ENCODE results near the gene ELF3.

Gene ELF3

DNA sequence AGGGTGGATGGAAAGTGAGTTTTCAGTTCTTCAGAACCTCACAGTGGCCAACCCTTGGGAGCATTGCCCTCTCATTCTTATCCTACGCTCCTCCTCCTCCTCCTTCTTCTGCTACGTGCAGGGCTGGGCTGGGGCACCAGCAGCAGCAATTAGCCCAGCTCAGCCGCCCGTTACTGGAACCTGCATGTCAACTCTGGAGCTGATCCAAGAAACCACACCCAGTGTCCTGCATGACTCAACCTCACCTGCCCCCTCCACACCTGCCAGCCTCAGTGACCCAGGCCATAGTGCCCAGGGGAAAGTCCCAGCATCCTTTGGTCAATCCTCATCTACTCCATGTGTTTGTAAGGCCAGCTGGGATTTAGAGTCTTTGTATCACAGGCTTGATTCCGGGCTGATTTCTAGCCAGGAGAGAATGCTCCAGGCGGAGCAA lies 12.6 kb downstream of the ELF3 start:
- no peak for DNase-seq (ENCODE audit: low read depth, low spot score)
- TF ChIP-seq, protein P1, sequence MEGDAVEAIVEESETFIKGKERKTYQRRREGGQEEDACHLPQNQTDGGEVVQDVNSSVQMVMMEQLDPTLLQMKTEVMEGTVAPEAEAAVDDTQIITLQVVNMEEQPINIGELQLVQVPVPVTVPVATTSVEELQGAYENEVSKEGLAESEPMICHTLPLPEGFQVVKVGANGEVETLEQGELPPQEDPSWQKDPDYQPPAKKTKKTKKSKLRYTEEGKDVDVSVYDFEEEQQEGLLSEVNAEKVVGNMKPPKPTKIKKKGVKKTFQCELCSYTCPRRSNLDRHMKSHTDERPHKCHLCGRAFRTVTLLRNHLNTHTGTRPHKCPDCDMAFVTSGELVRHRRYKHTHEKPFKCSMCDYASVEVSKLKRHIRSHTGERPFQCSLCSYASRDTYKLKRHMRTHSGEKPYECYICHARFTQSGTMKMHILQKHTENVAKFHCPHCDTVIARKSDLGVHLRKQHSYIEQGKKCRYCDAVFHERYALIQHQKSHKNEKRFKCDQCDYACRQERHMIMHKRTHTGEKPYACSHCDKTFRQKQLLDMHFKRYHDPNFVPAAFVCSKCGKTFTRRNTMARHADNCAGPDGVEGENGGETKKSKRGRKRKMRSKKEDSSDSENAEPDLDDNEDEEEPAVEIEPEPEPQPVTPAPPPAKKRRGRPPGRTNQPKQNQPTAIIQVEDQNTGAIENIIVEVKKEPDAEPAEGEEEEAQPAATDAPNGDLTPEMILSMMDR (IDR thresholded peaks at IDR 0.05; ENCODE audit: insufficient read depth, low read length, missing control alignments) = no peak
- H3K4me3 ChIP-seq (ENCODE audit: low read depth, low read length) = no peak overlapping the region
- ChIA-PET POLR2A (no interaction called here), CTCF (interaction anchor here (0.9 to 3.4 kb wide), 7 partner anchors 11 to 126 kb away, joined by 3 to 14 read pairs (median 4); no protein-coding TSS in a partner anchor)

DNA sequence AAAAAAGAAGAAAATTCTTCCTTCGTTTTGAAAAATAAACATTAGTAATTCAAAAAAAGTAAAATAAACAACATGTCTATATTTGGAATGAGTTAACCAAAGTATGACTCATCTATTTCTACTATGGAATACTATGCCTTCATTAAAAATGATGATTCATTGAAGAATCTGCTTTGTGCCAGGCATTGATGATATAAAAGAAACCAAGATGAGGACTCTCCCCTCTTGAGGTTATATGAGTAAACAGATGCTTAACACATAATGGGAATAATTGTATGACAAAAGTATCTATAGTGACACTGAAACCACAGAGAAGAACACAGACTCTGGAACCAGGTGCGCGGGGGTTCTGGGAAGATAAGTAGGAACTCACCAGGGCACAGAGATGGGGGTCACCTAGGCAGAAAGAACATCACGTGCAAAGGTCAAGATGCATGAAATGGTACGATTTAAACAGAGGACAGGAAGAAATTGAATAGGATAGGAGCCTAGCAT lies 18.8 kb downstream of the ELF3 start:
- POLR2A ChIA-PET = no interaction called here
- peak; percentile 63 for DNase-seq (ENCODE audit: low read depth, low spot score)
- H3K4me3 ChIP-seq (ENCODE audit: low read depth, low read length) = no peak overlapping the region
- CTCF ChIA-PET = interaction anchor here (1.3 to 1.5 kb wide), 2 partner anchors 29 to 90 kb away, joined by 4 to 6 read pairs; no protein-coding TSS in a partner anchor
- TF ChIP-seq, protein P1 (IDR thresholded peaks at IDR 0.05; ENCODE audit: insufficient read depth, low read length, missing control alignments) = no peak

DNA sequence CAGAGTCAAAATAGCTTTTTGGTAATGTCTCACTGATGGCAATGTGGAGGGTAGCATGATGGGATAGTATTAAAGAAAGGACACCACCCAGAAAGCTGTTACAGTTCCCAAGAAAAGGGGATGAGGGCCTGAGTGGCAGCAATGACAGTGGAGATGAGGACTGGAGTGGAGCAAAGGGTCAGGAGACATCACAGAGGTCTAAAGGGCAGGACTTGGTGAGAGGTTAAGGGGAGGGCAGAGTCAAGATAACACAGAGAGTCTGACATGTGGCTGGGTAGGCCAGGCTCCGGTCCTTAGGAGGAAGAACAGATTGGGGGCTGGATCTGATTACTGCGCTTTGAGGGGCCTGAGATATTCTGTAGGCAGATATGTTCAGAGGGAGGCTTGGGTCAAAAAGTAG lies 19.3 kb downstream of the ELF3 start:
- TF ChIP-seq, protein P1 (IDR thresholded peaks at IDR 0.05; ENCODE audit: insufficient read depth, low read length, missing control alignments) = no peak
- no peak for DNase-seq (ENCODE audit: low read depth, low spot score)
- CTCF ChIA-PET = no interaction called here
- no peak overlapping the region for H3K4me3 ChIP-seq (ENCODE audit: low read depth, low read length)
- POLR2A ChIA-PET = no interaction called here

DNA sequence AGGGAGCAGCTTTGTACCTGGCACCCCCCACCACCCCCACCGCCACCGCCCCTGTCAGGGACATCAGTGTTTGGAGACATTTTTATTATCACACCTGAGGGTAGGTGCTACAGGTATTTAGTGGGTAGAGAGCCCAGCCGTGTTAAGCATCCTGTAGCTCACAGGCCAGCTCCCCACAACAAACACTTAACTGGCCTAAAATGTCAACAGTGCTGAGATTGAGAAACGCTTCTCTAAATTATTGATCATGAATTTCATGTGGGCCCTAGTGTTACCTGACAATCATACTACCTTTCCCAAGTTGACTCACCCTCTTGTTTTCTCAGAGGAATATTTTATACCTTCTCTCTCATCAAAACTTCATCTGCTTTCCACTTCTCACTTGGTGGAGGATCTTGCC lies 21.4 kb downstream of the ELF3 start:
- no peak for DNase-seq (ENCODE audit: low read depth, low spot score)
- ChIA-PET POLR2A (no interaction called here), CTCF (interaction anchor here (1.9 kb wide), 1 partner anchor 22 kb away, joined by 6 read pairs; the partner anchor contains the start of gene ELF3)
- TF ChIP-seq, protein P1 (IDR thresholded peaks at IDR 0.05; ENCODE audit: insufficient read depth, low read length, missing control alignments) = no peak
- no peak overlapping the region for H3K4me3 ChIP-seq (ENCODE audit: low read depth, low read length)

DNA sequence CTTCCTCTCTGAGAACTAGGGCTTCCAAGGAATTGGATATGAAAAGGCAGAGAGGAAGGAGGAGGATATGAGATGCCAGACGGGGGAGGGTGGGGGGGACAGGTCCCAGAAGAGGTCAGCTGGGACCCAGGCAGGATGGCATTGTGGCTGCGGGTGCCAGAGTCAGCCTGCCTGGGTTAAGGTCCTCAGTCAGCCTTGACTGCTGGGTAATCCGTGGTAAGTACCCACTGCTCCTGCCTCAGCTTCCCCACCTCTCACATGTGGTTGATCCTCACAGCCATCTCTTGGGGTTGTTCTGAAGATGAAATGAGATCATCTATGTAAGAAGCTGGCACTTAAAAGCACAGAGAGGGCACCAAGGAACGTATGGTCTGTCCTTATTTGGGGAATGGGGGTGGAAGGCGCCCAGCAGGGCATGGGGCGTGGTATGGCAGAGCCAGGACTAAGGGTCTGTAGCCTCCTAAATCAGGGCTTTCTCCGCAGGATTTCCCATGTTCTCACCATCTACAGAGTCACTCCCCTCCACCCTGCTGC lies 23.8 kb downstream of the ELF3 start:
- ChIA-PET POLR2A (interaction anchor here (0.5 to 1.1 kb wide), 3 partner anchors 17 to 46 kb away, joined by 3 to 6 read pairs (median 3); no protein-coding TSS in a partner anchor), CTCF (interaction anchor here (0.7 to 1.4 kb wide), 6 partner anchors 20 to 151 kb away, joined by 3 to 4 read pairs (median 3); no protein-coding TSS in a partner anchor)
- TF ChIP-seq, protein P1 (IDR thresholded peaks at IDR 0.05; ENCODE audit: insufficient read depth, low read length, missing control alignments) = no peak
- H3K4me3 ChIP-seq (ENCODE audit: low read depth, low read length) = no peak overlapping the region; the same call in 1 of the 2 replicates
- no peak for DNase-seq (ENCODE audit: low read depth, low spot score)

DNA sequence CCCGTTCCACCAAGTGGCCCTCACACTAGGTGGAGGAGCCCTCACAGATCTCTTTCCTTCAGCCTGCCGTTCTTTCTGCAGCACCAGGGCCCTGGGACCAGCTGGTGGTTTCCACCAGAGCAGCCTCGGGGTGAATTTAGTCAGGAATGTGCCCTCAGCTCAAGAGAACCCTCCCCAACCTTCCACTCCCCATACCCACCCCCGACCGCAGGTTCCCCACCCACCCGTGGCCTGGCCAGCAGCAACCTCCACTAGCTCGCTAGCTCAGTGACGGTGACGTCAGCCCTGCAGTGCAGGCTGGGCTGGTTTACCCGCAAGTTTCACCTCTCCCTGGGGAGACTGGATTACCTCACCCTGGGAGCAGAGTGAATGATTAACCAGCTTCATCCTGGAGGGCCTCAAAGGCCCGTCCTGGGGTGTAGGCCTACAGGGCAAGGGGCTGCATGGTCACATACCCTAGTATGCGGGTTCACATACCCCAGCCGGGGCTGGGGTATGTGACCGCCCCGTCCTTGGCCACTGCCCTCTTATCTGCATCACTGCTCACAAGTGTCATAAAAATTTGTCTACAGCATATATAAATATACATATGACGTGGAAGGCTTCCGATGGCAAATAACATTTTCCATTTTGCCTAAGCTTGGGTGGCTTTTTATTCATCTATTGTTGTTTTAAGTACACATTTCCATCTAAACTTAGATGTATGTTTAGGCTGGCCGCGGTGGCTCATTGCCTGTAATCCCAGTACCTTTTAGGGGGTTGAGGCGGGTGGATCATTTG lies 24.5 kb downstream of the ELF3 start:
- ChIA-PET CTCF (interaction anchor here (0.7 to 1.4 kb wide), 6 partner anchors 21 to 151 kb away, joined by 3 to 4 read pairs (median 3); no protein-coding TSS in a partner anchor), POLR2A (interaction anchor here (0.5 to 1.1 kb wide), 3 partner anchors 17 to 45 kb away, joined by 3 to 6 read pairs (median 3); no protein-coding TSS in a partner anchor)
- DNase-seq (ENCODE audit: low read depth, low spot score) = peak; percentile 92
- TF ChIP-seq, protein P1 (IDR thresholded peaks at IDR 0.05; ENCODE audit: insufficient read depth, low read length, missing control alignments) = no peak
- H3K4me3 ChIP-seq (ENCODE audit: low read depth, low read length) = no peak overlapping the region; the same call in 1 of the 2 replicates

All from AG04449 (cell line).